GM21381 (cell line): Measurements from ENCODE around the gene GRID2IP.

Experiments
- ATAC-seq: cut with Tn5 transposase; IDR thresholded peaks from one replicate; pipeline ENCODE4 v1.9.1; 2021; ENCODE audit warnings: mild to moderate bottlenecking, moderate library complexity; ENCODE audit not compliant: unreplicated experiment

GRID2IP gene

DNA sequence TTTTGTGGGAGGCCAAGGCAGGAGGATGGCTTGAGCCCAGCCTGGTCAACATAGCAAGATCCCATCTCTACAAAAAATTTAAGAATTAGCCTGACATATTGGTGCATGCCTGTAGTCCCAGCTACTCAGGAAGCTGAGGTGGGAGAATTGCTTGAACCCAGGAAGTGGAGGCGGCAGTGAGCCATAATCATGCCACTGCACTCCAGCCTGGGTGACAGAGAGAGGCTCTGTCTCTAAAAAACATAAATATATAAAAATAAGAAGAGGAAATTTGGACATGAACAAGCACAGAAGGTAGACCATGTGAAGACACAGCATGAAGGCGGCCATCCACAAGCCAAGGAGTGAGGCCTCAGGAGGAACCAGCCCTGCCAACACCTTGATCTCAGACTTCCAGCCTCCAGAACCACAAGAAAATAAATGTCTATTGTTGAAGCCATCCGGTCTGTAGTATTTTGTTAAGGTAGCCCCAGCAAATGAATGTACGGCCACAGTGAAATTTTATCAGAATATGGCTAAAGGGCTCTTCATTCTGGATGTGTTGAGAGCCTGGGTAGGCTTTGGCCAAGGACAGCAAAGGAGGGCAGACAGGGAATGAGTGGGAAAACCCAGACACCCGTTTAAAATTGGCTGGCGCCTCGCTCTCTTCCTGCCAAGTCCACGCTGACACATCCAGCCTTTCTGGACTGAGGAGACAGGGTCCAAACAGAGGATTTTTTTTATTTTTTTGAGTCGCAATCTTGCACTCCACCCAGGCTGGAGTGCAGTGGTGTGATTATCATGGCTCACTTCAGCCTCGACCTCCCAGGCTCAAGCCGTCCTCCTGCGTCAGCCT is 12.9 kb upstream of the GRID2IP start:
- ATAC-seq: no peak

DNA sequence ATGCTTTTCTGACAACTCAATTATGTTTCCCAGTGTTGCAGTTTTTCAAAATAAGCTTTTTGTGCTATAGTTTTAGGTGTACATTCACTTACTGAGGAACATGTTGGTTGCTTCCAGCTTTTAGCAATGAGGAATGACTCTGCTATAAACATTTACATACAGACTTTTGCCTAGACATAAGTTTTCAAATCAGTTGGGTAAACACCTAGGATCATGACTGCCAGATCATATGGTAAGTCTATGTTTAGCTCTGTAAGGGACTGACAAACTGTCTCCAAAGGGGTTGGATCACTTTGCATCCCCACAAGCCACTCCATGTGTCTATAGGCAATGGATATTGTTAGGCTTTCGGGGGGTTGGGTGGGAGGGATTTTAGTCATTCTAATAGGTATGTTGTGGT is 10.8 kb upstream of the GRID2IP start:
- ATAC-seq: no peak

- no peak for ATAC-seq
Measured at GRCh38 chr7:6559896-6560295, 8.6 kb upstream of the GRID2IP start.

- no peak for ATAC-seq
Measured at GRCh38 chr7:6558837-6559236, 7.6 kb upstream of the GRID2IP start.

- ATAC-seq: no peak
Measured at GRCh38 chr7:6556196-6556595, 4.9 kb upstream of the GRID2IP start.

DNA sequence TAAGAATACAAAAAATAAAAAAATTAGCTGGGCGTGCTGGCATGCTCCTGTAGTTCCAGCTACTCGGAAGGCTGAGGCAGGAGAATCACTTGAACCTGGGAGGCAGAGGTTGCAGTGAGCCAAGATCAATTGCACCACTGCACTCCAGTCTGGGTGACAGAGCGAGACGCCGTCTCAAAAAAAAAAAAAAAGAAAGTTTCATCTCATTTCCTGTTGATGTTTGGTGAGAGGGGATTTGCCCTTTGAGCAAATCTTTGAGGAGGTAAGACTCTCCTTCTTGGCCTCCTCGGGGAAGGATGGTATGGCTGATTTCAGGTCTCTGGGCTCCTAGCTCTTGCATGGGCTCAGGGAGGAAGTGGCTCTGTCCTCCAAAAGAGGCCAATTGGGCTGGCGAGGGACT is 3.6 kb upstream of the GRID2IP start:
- ATAC-seq: no peak

- no peak for ATAC-seq
Measured at GRCh38 chr7:6553448-6554044, 2.3 kb upstream of the GRID2IP start.

DNA sequence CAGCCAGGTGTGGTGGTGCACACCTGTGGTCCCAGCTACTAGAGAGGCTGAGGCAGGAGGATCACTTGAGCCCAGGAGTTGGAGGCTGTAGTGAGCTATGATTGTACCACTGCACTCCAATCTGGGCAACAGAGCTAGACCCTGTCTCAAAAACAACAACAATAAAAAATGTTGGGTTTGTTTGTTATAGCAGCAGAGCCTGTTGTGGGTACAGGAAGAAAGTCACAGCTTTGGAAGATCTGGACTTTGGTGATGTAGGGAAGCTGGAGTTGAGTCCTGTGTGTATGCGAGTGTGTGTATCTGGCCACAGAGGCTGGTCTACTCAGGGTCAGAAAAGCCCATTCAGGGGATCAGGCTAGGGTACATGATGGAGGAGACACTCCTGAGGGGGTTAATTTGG is 3.9 kb downstream of the GRID2IP start:
- ATAC-seq: no peak

GRCh38 chr7:6546498-6547251 is 4.6 kb downstream of the GRID2IP start:
- no peak for ATAC-seq

GRCh38 chr7:6545398-6546126 is 5.7 kb downstream of the GRID2IP start:
- no peak for ATAC-seq

DNA sequence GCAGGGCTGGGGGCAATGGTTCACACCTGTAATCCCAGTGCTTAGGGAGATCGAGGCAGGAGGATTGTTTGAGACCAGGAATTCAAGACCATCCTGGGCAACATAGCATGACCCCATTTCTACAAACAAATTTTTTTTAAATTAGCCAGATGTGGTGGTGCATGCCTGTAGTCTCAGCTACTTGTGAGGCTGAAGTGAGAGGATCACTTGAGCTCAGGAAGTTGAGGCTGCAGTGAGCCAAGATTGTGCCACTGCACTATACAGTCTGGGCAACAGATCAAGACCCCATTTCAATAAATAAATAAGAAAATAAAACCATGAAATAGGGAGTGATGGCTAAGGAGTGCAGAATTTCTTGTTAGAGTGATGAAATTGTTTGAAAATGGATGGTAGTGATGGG is 8.9 kb downstream of the GRID2IP start:
- no peak for ATAC-seq

- ATAC-seq: no peak
Measured at GRCh38 chr7:6536262-6537260, 14.7 kb downstream of the GRID2IP start.

GRCh38 chr7:6533893-6534495 is 17.3 kb downstream of the GRID2IP start:
- no peak for ATAC-seq

DNA sequence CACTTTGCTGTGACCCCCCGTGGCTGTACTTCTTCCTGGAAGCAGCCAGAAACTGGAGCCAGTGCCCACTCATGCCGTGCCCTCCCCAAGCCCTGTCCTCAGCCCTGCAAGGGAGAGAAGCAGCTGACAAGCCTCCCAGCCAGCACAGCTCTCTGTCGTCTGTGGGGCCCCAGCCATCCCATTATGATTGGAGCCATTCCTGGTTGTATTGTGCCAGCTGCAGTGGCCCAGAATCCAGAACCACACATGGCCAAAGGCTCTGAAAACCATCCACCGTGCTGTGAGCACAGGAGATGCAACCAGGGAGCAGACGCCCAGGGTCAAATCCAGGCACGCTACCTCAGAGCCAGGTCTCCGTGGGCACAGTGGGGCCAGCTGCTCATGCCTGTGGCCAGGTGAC is 18.7 kb downstream of the GRID2IP start:
- no peak for ATAC-seq

GRCh38 chr7:6531492-6532279 is 19.6 kb downstream of the GRID2IP start:
- ATAC-seq: no peak

DNA sequence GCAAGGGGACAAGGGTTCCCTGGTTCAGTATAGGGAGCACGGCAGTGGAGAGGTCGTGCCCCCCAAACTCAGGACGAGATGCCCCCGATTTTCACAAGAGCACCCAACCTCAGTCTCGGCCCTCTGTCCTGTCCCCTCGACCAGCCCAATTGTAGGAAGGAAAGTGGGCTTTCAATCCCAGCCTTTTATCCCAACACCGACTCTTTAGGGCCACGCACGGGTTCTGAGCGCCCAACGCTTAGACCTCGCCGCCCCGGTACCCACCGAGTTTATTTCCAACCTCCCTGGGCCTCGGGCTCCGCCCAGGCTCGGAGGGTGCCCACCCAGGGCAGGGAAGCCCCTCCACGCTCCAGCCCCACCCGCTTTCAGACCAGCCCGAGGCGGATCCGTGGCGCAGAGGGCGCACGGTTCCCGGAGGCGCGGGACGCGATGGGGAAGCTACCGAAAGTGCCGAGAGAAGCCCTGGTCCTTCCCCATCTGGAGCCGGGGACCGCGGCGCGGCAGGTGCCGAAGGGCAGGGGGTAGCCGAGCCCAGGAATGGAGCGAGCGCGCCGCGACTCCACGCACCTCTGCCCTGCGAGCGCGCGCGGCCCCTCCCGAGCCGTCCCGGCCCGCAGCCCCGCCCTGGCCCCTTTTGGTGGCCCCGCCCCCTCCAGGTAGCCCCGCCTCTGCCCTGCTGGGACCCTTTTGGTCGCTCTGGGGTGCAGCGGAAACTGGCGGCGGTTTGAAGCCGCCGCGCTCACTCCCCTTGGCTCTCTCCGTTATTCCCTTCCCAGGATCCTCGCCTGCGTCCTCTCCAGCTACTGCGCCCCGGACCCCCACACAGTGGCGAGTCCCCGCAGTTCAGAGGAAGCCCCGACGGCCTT is 20.4 kb downstream of the GRID2IP start:
- peak; percentile 48 for ATAC-seq

- no peak for ATAC-seq
Measured at GRCh38 chr7:6529643-6530042, 21.6 kb downstream of the GRID2IP start.
